CD4-positive, alpha-beta T cell treated with Interleukin-6 for 4 hours (primary cell): ENCODE measurements around the gene UBTD1.

Source experiments
- DNase-seq: peaks from one replicate; pipeline ENCODE4 v3.0.0-alpha.2; 2020; ENCODE audit warnings: mixed read lengths

Gene UBTD1

DNA sequence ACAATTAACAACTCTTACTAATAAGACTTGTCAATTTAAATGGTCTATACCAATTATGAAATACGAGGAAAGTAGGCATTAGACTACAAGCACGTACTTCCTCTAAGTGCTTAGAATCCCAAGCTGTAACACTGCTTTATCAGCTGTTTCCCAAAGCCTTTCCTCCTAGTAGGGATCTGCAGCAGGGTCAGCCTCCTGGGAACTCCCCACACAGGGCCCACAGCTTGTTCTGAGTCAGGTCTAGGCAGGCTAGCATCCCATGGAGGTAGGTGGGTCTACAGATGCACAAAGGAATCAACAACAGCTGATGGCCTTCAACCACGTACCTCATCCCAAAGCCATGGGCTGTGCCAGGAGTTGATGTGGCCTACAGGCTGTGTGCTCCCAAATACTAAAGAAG, 15.2 kb upstream of the UBTD1 start:
- DNase-seq = no peak

DNA sequence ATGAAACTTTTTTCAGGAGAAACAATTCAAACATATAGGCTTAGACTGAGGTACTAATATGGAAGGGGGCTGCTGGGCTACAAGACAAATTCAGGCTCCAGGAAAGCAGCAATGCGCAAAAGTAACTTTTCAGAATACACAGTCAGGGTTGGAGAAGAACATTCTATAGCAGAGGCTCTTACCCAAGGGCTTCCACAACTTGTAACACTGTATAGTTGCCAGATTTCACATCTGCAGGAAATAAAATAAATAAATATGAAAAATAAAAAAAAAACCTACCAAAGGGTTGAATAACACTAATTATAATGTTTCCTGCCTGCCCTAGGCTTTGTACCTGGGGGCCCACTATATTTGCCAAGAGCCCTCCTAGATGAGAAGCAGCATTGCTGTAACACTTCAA, 14.8 kb upstream of the UBTD1 start:
- DNase-seq = no peak

DNA sequence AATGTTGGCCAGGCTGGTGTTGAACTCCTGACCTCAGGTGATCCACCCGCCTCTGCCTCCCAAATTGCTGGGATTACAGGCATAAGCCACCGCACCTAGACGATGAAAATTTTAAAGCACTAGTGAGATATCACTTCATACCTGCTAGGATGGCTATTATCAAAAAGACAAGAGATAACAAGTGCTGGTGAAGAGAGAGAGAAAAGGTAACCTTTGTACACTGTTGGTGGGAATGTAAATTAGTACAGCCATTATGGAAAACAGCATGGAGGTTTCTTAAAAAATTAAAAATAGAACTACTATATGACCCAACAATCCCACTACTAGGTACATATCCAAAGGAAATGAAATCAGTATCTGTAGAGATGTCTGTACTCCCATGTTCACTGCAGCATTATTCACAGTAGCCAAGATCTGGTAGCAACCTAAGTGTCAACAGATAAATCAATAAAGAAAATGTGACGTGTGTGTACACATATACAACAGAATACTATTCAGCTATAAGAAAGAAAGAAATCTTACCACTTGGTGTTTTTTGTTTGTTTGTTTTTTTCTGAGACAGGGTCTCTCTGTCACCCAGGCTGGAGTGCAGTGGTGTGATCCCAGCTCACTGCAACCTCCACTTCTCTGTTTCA, 13.0 kb upstream of the UBTD1 start:
- DNase-seq = no peak

DNA sequence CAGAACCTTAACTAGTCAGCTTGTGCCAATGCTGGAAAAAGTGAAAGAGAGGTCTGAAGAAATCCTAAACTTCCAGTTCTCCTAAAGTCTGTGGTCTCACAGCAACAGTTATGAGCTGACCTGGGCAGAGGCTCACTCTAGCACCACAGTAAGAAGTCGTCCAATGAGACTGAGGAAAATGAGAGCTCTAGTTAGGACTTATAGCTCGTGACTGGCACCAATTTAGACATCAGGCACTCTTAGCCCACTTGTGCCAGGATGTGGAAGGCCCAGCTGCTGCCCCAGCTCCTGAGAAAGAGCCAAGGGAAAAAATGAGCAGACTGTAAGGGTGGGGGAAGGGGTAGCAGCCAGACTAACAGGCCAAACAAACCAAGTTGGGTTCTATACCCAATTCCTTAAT, 8.1 kb upstream of the UBTD1 start:
- DNase-seq = no peak

DNA sequence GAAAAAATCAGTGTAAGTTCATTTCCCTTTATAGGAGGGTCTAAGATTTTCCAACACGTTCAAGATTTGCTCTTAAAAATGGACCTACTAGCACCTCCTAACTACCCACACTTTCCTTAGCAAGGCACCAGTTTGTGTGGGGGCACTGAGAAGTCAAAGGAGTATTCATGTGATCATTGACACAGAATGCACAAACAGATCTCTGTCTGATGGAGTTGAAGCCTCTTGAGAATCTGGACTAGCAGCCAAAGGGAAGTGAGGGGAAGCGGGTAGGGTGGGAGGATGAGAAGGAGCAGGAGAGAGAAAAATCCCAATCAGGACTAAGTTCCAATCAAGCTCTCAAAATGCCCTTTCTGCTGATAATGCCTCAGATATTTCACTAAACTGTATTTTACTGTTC, 4.6 kb upstream of the UBTD1 start:
- no peak for DNase-seq

DNA sequence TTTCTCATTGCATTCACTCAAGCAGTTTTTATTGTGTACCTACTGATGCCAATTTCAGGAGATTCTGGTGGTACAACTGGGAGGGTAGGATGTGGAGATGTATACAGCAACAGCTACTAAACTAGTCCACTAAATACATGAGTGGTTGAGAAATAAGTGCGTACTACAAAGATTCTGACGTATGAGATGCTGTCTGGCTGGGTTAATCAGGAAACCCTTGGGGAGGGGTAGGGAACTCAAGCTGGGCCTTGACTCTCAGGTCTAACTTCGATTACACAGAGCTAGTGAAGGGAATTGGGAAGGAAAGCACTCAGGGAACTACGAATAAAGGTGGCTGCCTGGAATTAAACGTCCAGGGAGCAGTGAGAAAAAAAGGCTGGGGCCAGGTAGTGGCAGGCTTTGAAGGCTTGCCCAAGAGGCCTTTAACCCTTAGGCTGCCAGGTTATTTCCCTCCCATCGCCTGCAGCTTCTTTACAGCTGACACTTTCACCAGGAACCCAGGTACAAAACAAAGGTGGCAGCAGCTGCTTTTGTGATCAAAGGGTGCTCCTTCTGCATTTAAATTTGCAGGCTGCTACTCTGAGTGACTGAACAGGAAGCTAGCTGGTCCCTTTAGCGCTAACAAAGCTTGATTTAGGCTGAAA, 3.7 kb upstream of the UBTD1 start:
- DNase-seq = peak; percentile 26

DNA sequence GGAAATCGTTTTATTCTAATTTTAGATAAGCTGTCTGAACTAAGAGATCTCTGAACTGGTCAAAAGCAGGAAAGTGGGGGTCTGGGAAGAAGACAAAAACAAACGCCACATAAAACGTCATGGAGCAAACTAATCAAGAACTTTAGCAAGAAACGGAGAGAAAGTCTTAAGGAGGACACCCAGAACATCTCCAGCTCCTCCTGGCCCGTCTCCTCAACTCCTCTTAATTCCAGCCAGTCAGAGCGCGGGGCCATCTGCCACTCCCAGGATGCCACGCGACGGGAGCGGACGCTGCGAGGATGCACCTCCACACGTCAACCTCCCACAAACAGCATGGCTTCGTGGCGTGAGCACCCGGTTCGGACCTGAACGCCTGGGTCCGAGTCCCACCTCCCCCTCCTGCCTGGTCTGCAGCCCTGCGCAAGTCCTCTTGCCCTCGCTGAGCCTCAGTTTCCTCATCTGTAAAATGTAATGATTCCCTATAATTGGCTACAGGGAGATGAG, 1.1 kb upstream of the UBTD1 start:
- peak; percentile 75 for DNase-seq

DNA sequence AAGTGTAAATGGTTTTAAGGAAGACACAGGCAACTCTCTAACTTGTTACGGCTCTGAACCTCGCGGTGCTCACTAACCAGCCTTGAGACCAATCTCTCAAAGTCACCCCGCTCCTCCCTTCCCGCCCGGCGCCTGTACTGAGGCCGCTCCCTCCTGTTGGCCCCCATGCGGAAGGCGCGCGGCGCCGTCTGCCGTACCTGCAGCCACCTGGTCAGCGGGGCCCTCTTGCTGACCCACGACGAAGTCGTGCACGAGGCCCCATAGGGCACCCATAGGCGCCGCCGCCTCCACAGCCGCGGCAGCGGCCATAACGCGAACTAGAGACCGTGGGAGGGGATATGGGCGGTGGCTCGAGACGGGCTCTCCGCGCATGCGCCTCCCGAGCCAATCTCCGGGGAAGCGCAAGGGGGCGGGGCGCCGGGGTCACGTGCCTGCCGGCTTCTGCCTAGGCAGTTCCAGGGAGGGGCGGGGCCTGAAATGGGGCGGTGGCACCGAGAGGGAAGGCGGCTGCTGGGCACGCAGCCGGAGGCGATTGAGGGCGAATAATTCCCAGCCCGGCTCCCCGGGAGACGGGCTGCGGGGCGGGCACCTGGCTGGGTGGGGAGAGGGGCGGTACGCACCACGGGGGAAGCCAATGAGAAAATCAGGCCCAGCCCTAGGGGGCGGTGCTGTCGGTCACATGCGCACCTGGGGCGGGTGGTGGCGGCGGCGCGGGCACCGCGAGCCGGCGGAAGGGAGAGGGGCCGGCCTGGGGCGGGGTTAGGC, 466 bp upstream of the UBTD1 start, which contains the start of gene MMS19:
Gene MMS19 (minus strand): TSS at position 347 of the 765 bp plus-strand sequence. CDS start 38 bp downstream, at position 309.
- DNase-seq = peak; percentile 100

DNA sequence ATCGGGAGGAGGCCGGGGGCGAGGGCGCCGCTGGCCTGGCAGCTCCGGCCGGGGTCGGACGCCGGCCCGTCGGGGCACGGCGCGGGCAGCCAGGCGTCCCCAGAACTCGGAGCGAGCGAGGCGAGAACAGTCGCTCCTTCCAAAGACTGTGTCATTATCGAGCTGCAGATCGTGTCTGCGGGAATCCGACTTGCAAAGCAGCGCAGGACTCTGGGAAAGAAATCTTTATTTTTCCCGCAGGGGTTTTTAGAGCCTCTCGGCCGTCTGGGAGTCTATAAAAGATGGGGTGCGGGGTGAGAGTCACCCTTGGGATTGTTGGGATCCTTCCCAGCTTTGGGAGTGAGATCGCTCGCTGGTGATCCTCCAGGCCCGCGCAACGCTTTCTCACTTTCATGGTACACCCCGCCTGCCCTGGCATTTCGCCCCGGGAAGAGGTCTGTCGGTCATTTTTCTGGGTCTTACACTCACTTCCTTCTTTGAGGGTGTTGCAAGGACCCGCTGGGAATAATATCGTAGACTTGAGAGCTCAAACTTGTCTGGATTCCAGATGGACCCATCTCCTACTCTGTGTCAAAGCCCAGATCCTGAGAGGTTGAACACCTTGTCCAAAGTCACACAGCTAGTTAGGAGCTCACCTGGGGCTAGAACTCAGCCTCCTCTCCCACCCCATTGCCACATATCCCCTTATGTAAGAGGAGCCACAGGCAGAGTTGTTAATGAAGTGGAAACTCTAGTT, 1.0 kb downstream of the UBTD1 start:
- no peak for DNase-seq

DNA sequence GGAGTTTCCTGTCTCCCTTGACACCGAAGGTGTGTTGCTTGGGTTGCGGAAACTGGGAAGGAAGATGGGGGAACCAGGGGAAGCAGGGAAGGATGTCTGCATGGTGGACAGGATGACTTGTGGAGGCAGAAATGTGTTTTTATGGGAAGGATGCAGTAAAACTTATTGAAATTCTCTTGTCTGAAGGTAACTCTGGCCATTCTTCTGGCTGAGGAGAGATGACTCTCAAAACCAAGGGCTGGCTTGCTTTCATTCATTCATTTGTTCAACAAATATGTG, 1.5 kb downstream of the UBTD1 start:
- no peak for DNase-seq

DNA sequence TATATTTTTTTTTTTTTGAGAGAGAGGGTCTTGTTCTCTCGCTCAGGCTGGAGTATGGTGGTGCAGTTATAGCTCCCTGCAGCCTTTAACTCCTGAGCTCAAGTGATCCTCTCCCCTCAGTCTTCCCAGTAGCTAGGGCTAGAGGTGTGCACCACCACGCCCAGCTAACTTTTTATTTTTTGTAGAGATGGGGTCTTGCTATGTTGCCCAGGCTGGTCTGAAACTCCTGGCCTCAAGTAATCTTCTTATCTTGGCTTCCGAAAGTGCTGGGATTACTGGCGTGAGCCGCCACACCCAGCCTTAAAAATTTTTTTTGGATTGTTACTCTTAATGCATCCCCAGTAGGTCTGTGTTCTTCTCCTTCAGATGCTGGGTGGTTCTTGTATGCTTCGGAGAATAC, 4.2 kb downstream of the UBTD1 start:
- DNase-seq = no peak

DNA sequence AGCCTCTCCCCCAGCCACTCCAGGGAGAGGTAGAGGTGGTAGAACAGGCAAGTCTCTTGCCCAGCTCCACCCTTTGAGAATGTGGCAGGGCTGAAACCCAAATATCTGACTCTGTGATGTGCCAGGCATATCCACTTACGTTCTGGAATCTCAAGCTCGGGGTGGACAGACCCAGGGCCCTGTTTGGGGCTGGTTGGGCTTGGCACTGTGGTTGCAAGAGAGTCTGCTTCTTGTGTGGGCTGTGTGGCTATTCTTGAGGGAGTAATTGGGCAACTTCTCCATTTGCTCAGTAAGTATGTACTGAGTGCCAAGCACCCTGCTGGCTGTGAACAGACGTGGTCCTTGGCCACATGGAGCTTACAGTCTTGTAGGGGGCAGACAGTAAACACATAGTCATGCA, 4.7 kb downstream of the UBTD1 start:
- no peak for DNase-seq

DNA sequence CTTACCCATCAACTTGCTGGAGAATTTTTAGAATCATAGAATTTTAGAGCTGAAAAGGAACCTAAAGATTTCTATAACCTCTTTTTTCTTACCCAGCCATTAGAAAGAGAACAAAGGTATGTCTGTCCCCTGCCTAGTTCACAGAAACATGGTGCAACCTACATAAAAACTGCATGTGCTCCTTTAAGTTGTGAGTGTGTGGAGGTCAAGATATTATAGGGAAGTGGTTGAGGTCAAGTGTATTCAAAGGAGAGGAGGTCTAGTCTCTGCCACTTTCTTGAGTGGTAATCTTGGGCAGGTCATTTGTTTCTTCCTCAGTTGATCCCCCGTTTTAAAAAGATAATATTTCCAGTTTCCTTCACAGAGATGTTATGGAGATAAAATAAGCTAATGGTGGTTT, 6.4 kb downstream of the UBTD1 start:
- no peak for DNase-seq

DNA sequence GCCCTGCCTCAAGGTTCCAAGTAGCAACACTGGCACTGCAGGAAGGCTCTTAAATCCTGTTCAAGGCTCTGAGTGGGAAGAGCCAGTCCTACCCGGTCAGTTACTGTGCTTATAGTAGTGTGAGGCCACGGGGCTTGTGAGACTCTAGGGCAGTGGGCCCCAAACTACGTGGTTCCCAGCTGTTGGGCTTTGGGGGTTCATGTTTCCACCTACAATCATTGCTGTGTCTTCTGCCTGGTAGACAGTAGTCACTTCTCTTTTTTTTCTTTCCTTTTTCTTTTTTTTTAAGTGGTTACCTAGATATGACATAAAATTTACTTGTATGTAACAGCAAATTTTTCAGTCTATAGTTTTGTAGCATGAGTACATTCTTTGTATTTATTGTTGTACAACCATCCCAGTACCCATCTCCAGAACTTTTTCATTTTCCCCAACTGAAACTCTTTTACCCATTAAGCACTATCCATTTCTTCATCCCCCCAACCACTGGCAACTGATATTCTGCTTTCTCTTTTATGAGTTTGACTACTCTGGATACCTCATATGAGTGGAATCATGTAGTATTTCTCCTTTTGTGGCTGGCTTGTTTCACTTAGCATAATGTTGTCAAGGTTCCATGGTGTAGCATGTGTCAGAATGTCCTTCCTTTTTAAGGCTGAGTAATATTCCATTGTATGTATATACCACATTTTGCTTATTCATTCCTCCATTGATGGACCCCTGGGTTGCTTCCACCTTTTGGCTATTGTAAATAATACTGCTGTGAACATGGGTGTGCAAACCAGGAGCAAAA, 7.7 kb downstream of the UBTD1 start:
- no peak for DNase-seq

DNA sequence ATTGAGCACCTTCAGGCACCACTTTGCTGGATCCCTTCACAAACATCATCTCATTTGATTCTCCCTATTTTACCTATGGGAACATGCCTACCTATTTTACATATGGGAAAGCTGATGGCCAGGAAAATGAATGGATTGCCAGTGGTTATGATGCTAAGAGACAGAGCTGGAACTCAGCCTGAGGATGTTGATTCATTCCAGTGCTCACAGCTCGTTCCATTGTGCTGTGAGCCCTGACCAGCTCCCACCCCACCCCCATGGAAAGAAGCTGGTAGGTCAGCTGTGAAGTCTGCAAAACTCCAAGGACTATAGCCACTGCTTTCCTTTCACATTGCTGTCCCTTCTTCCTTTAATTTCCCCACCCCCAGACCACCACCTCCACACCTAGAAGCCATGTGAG, 9.6 kb downstream of the UBTD1 start:
- DNase-seq = no peak

DNA sequence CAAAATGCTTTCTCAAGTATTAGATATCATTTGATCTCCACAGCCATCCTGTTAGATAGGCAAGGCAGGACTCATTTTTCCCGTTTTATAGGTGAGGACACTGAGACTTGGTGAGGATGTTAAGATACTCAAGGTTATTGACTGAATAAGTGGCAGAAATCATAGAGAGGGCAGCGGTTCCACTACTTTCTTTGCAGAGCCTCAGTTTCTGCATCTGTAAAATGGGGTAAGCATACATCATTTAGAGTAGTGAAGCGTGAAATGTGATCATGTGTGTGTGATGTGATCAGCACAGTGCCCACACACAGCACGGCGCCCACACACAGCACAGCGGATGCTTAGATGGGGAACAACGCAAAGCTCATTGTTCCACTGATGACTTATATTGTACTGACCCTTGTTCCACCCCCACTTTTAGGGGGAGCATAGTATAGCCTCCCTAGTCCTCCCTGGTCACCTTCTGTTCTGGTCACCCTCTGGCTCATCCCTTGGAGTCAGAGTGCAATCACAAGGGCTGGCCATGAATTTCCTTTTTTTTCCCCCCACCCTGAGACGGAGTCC, 10.5 kb downstream of the UBTD1 start:
- no peak for DNase-seq

DNA sequence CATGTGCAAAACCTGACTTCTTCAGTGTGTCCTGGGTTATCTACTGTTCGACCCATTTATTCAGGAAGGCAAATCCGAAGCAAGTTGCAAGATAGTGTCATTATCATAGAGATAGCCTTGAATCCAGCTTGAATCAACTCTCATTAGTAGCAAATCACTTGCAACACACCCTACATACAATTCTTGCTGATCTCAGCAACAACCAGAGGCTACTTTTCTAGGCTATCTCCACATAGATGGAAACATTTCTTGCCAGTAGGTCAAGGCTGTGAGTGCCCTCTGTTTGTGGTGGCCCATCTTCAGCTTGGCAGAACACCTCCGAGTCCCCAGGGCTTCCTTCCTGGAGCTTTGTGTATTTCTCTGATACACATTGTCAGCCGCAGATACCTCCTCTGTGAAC, 12.0 kb downstream of the UBTD1 start:
- no peak for DNase-seq

DNA sequence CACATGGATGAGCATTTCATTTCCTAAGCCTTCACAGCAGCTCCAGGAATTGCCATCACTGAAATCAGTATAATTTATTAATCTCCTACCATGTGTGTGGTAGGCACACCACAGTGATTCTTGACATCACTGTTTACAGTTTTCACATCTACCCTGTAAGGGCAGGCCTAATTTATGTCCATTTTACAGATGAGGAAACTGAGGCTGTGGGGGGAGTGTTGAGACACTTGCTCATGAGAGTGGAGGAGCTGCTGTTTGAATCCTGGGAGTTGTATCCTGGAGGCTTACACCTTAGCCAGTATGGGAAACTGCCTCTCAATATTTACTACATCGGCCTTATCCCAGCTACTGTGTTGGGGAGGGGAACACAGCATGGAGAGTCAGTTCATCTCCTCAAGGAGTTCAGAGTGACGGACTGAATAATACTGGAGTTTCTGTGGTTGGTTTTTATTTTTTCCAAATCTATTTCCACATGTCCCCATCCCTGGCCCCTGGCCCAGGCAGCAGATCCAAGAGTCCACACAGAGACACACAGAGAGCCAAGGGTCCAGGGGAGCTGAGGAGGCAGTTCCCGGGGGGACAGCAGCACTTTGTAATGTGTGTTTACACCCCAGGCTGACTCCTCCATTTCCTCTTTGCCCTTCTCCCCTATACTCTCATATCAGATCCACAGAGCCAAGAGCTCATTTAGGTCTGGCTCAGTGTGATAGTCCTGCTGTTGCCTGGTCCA, 13.2 kb downstream of the UBTD1 start:
- no peak for DNase-seq

DNA sequence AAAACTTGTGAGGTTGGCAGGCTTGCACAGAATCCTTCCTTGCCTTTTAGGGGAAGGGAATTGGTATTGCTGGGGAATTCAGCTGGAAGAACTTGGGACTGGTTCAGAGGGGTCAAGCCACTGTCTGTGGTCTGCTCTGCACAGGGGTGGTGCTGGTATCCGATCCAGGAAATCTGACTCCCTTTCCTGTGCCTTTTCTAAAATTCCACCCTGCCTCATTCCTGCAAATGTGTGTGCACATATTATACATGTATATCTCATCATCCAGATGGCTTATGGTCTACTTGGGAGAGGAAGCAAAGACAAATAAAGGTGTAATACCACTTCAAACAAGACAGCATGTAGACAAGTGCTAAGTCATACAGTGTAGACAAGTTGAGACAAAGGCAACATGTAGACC, 14.3 kb downstream of the UBTD1 start:
- no peak for DNase-seq

DNA sequence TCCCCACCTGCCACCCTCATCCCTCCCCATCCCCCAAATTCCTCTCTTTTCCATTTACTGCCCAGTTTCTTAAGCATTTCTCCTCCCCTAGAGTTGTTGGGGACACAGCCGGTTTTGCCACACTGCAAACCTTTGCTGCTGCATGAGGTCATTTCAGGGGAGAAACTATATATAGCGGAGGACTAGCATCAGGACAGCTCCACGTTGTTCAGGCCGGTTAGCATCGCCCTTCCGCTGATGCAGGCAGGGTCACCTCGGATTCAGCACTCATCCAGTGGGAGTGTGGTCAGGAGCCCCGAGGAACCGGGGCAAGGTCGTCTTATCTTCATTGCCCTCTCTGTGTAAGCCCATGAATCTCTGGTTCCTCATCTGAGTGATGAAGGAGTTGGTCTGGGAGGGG, 15.6 kb downstream of the UBTD1 start:
- DNase-seq = no peak

DNA sequence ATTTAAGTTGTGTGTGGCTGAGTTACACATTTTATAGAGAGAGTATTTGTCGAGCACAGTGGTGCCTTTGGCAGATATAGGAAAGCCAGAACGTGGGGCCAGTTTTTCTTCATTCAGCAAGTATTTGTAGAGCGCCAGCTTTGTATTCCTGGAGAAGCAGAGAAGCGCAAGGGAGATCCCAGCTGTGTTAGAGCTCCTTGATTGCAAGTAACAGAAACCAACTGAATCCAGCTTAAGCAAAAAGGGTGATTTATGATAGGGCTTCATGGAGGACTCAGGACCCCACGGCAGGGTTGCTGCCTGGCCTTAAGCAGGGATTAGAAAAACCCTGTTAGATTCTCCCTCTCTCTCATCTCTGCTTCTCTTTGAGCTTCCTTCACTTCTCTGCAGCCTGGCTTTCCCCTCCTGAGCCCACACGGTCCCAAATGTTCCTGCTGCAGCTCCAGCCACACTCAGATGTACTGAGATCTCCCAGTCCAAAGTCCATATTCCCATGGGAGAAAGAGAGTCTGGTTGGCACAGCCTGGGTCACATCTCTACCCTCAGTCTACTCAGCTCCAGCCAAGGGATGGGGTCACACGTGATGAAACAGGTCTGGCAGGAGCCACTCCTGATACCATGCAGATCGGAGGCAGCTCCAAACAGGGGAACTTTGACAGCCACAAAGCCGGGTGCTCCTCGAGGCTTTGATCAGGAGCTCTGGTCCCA, 16.7 kb downstream of the UBTD1 start:
- DNase-seq = no peak
